ENCODE data around the gene MLLT10.
"Not testable (repeated sequence)": the region's sequence is repeated elsewhere in the genome, so short reads cannot be mapped to it uniquely, and the experiment has no call there.

The MLLT10 gene

GRCh38 chr10:21712975-21713374, 178.9 kb downstream of the MLLT10 start:
- H3K4me3 ChIP-seq (ENCODE audit: low read depth, low read length): no peak overlapping the region
- DNase-seq (ENCODE audit: low read depth): no peak
- no peak for TF ChIP-seq POLR2A (IDR thresholded peaks at IDR 0.05; ENCODE audit: extremely low read depth, insufficient read length)
- TF ChIP-seq MYC (IDR thresholded peaks at IDR 0.05; ENCODE audit: low read depth, low read length): no peak
- no peak for TF ChIP-seq CTCF (IDR thresholded peaks at IDR 0.05; ENCODE audit: low read depth, low read length)
- no peak for TF ChIP-seq MAX (IDR thresholded peaks at IDR 0.05; ENCODE audit: low read depth, low read length)

GRCh38 chr10:21715531-21716195, 181.6 kb downstream of the MLLT10 start:
- no peak for DNase-seq (ENCODE audit: low read depth)

GRCh38 chr10:21717437-21718054, 183.5 kb downstream of the MLLT10 start:
- not testable (repeated sequence) for DNase-seq (ENCODE audit: low read depth); H3K4me3 ChIP-seq (ENCODE audit: low read depth, low read length)

More at GRCh38 chr10:21715531-21716195, 181.6 kb downstream of the MLLT10 start:
- TF ChIP-seq MAX (IDR thresholded peaks at IDR 0.05; ENCODE audit: low read depth, low read length): no peak
- TF ChIP-seq POLR2A (IDR thresholded peaks at IDR 0.05; ENCODE audit: extremely low read depth, insufficient read length): no peak
- no peak for TF ChIP-seq MYC (IDR thresholded peaks at IDR 0.05; ENCODE audit: low read depth, low read length)
- no peak for TF ChIP-seq CTCF (IDR thresholded peaks at IDR 0.05; ENCODE audit: low read depth, low read length)
- no peak overlapping the region for H3K4me3 ChIP-seq (ENCODE audit: low read depth, low read length)

- no peak for DNase-seq (ENCODE audit: low read depth)
- no peak overlapping the region for H3K4me3 ChIP-seq (ENCODE audit: low read depth, low read length)
- TF ChIP-seq MYC (IDR thresholded peaks at IDR 0.05; ENCODE audit: low read depth, low read length): no peak
- TF ChIP-seq POLR2A (IDR thresholded peaks at IDR 0.05; ENCODE audit: extremely low read depth, insufficient read length): no peak
- TF ChIP-seq CTCF (IDR thresholded peaks at IDR 0.05; ENCODE audit: low read depth, low read length): no peak
- no peak for TF ChIP-seq MAX (IDR thresholded peaks at IDR 0.05; ENCODE audit: low read depth, low read length)
Observed at GRCh38 chr10:21719502-21719901, 185.5 kb downstream of the MLLT10 start.

GRCh38 chr10:21720090-21720489, 186.1 kb downstream of the MLLT10 start:
- no peak overlapping the region for H3K4me3 ChIP-seq (ENCODE audit: low read depth, low read length)
- no peak for DNase-seq (ENCODE audit: low read depth)
- TF ChIP-seq CTCF (IDR thresholded peaks at IDR 0.05; ENCODE audit: low read depth, low read length) (no peak), MAX (IDR thresholded peaks at IDR 0.05; ENCODE audit: low read depth, low read length) (no peak), POLR2A (IDR thresholded peaks at IDR 0.05; ENCODE audit: extremely low read depth, insufficient read length) (no peak), MYC (IDR thresholded peaks at IDR 0.05; ENCODE audit: low read depth, low read length) (no peak)

- no peak for TF ChIP-seq CTCF (IDR thresholded peaks at IDR 0.05; ENCODE audit: low read depth, low read length)
- no peak for TF ChIP-seq MYC (IDR thresholded peaks at IDR 0.05; ENCODE audit: low read depth, low read length)
- TF ChIP-seq MAX (IDR thresholded peaks at IDR 0.05; ENCODE audit: low read depth, low read length): no peak
- TF ChIP-seq POLR2A (IDR thresholded peaks at IDR 0.05; ENCODE audit: extremely low read depth, insufficient read length): no peak
- DNase-seq (ENCODE audit: low read depth): no peak
Observed at GRCh38 chr10:21721000-21721665, 187.1 kb downstream of the MLLT10 start.

More at GRCh38 chr10:21721000-21721665, 187.1 kb downstream of the MLLT10 start:
- H3K4me3 ChIP-seq (ENCODE audit: low read depth, low read length): no peak overlapping the region

All from NB4 (cell line).